ENCODE results near the gene RPS21.

GRCh38 chr20:62362991-62363919, 23.6 kb upstream of the RPS21 start:
- TF ChIP-seq, protein P1, sequence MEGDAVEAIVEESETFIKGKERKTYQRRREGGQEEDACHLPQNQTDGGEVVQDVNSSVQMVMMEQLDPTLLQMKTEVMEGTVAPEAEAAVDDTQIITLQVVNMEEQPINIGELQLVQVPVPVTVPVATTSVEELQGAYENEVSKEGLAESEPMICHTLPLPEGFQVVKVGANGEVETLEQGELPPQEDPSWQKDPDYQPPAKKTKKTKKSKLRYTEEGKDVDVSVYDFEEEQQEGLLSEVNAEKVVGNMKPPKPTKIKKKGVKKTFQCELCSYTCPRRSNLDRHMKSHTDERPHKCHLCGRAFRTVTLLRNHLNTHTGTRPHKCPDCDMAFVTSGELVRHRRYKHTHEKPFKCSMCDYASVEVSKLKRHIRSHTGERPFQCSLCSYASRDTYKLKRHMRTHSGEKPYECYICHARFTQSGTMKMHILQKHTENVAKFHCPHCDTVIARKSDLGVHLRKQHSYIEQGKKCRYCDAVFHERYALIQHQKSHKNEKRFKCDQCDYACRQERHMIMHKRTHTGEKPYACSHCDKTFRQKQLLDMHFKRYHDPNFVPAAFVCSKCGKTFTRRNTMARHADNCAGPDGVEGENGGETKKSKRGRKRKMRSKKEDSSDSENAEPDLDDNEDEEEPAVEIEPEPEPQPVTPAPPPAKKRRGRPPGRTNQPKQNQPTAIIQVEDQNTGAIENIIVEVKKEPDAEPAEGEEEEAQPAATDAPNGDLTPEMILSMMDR (IDR thresholded peaks at IDR 0.05 in 4 of 5, conservative IDR thresholded peaks at IDR 0.05 in 1 of 5), result peak in 1 of 5 experiments; percentile 8
- no peak for TF ChIP-seq POLR2A (IDR thresholded peaks at IDR 0.05)

All from gastrocnemius medialis (tissue), 4 donors.